ENCODE measurements around the gene HKDC1. TPM values are rescaled to one million over a fixed set of nuclear protein-coding genes. Genes with fewer than 3 reads are reported as not detected.

The HKDC1 gene
- total RNA-seq, 2 donors from 2014 or later: 0.62 to 1.6 TPM

- Mint-ChIP-seq H3K27ac (no peak overlapping the region), H3K4me1 (ENCODE audit: low read depth) (no peaks in the 10 kb centered on the region), H3K9me3 (no peaks in the 10 kb centered on the region), H3K4me3 (no peak overlapping the region), H3K36me3 (ENCODE audit: insufficient read depth in 2 of 2) (no peaks in the 10 kb centered on the region), H3K27me3 (ENCODE audit: low read depth) (no peaks in the 10 kb centered on the region)
- ATAC-seq (replicated peaks in 1 of 2) (no peak), DNase-seq (no peak)
These were observed 33.0 kb downstream of the HKDC1 start for GRCh38 chr10:69253171-69253570.

DNA sequence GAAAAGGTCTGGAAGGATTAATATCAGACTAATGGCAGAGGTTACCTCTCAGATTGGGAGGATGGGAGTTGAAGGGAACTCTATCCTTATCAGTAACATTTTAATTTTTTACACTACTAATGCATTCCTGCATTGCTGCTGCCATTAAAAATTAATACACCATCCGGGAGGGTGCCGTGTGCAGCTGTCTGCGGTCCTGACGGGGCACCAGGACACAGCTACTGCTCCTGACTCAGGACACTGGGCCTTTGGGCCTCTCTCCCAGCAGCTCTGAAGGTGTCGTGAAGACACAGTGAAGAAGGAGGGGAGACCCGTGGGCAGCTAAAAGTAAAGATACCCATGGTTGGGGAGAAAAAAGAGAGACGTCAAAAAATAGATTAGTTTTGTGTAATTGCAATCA, 34.7 kb downstream of the HKDC1 start:
- H3K27me3 Mint-ChIP-seq (ENCODE audit: low read depth): no peaks in the 10 kb centered on the region
- no peaks in the 10 kb centered on the region for H3K4me1 Mint-ChIP-seq (ENCODE audit: low read depth)
- no peaks in the 10 kb centered on the region for H3K36me3 Mint-ChIP-seq (ENCODE audit: insufficient read depth in 2 of 2)
- no peak overlapping the region for H3K4me3 Mint-ChIP-seq
- no peaks in the 10 kb centered on the region for H3K9me3 Mint-ChIP-seq
- ATAC-seq (replicated peaks in 1 of 2): no peak
- H3K27ac Mint-ChIP-seq: no peak overlapping the region
- no peak for DNase-seq

- no peaks in the 10 kb centered on the region for H3K9me3 Mint-ChIP-seq
- H3K4me3 Mint-ChIP-seq: no peak overlapping the region
- no peaks in the 10 kb centered on the region for H3K27me3 Mint-ChIP-seq (ENCODE audit: low read depth)
- H3K36me3 Mint-ChIP-seq (ENCODE audit: insufficient read depth in 2 of 2): no peaks in the 10 kb centered on the region
- H3K4me1 Mint-ChIP-seq (ENCODE audit: low read depth): peaks cover 19% of the 10 kb centered on the region
- no peak overlapping the region for H3K27ac Mint-ChIP-seq
- DNase-seq (no peak), ATAC-seq (replicated peaks in 1 of 2) (no peak)
These were observed 39.6 kb downstream of the HKDC1 start for GRCh38 chr10:69259547-69260243.

DNA sequence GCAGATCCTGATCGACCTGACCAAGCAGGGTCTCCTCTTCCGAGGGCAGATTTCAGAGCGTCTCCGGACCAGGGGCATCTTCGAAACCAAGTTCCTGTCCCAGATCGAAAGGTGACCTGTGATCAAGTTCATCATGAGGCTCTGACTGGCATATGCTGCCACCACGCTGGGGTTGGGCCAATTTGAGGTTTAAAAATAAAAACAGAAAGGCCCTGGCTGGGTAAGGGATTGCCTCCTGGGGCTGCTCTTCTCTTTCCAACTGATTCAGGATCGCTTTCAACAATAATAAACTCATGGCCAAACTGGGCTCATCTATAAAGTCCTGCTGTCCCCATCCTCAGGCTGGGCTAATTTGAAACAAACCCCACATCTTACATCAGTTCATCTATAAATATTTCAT, 41.1 kb downstream of the HKDC1 start:
- DNase-seq (no peak), ATAC-seq (replicated peaks in 1 of 2) (no peak)
- H3K27ac Mint-ChIP-seq: no peak overlapping the region
- H3K36me3 Mint-ChIP-seq (ENCODE audit: insufficient read depth in 2 of 2): no peaks in the 10 kb centered on the region
- H3K9me3 Mint-ChIP-seq: no peaks in the 10 kb centered on the region
- H3K27me3 Mint-ChIP-seq (ENCODE audit: low read depth): no peaks in the 10 kb centered on the region
- peaks cover 19% of the 10 kb centered on the region for H3K4me1 Mint-ChIP-seq (ENCODE audit: low read depth)
- no peak overlapping the region for H3K4me3 Mint-ChIP-seq

DNA sequence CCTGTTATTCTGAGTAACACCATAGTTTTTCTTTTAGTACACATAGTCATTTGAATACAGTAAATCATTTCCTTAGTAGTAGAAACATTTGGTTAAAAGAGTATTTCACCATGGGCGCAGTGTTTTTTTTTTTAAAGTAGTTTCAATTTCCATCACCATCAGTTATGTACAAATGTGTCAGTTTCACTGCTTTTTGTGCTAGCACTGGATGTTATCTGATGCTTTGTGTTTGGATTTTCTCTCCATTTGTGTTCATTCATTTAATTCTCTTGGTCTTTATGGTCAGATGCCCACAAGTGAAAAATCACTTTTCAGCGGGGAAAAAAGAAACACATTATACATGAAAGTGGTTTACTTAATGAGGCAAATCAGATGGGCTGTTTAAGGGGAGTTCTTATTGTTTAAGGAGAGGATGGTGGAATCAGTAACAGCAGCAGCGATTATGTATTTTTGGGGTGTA, 42.2 kb downstream of the HKDC1 start:
- Mint-ChIP-seq H3K4me1 (ENCODE audit: low read depth) (peaks cover 19% of the 10 kb centered on the region), H3K27ac (peak overlapping the region; percentile 58), H3K36me3 (ENCODE audit: insufficient read depth in 2 of 2) (no peaks in the 10 kb centered on the region), H3K27me3 (ENCODE audit: low read depth) (no peaks in the 10 kb centered on the region), H3K9me3 (no peaks in the 10 kb centered on the region), H3K4me3 (peak overlapping the region; percentile 16 to 61)
- ATAC-seq (replicated peaks in 1 of 2) (peak; percentile 91), DNase-seq (no peak)

DNA sequence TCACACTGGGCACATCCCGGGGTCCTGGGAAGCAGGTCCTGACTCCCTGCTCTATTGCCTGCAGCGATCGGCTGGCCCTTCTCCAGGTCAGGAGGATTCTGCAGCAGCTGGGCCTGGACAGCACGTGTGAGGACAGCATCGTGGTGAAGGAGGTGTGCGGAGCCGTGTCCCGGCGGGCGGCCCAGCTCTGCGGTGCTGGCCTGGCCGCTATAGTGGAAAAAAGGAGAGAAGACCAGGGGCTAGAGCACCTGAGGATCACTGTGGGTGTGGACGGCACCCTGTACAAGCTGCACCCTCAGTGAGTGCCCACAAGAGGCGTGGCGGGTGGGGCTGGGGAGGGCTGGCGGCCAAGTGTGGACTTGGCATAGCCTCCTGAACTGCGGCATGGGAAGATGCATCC, 45.4 kb downstream of the HKDC1 start:
- Mint-ChIP-seq H3K36me3 (ENCODE audit: insufficient read depth in 2 of 2) (no peaks in the 10 kb centered on the region), H3K9me3 (no peaks in the 10 kb centered on the region), H3K4me3 (no peak overlapping the region), H3K27ac (no peak overlapping the region), H3K4me1 (ENCODE audit: low read depth) (peaks cover 19% of the 10 kb centered on the region), H3K27me3 (ENCODE audit: low read depth) (no peaks in the 10 kb centered on the region)
- ATAC-seq (replicated peaks in 1 of 2): no peak
- DNase-seq: no peak

DNA sequence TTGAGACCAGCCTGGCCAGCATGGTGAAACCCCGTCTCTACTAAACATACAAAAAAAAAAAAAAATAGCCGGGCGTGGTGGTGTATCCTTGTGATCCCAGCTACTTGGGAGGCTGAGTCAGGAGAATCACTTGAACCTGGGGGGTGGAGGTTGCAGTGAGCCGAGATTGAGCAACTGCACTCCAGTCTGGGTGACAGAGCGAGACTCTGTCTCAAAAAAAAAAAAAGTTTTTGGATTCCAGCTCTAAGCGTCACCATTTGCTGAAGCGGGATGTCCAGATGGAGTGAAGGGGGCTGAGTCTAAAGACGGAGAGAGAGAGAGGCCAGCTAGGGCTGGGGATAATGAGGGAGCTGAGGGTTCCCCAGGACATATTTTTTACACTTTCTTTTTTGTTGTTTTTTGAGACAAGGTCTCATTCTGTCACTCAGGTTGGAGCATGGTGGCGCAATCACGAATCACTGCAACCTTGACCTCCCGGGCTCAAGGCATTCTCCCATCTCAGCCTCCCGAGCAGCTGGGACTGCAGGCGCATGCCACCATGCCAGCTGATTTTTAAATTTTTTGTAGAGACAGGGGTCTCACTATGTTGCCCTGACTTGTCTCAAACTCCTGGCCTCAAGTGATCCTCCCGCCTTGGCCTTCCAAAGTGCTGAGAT, 48.8 kb downstream of the HKDC1 start:
- H3K36me3 Mint-ChIP-seq (ENCODE audit: insufficient read depth in 2 of 2): no peaks in the 10 kb centered on the region
- H3K9me3 Mint-ChIP-seq: no peaks in the 10 kb centered on the region
- no peak overlapping the region for H3K4me3 Mint-ChIP-seq
- no peak for ATAC-seq (replicated peaks in 1 of 2)
- H3K27me3 Mint-ChIP-seq (ENCODE audit: low read depth): no peaks in the 10 kb centered on the region
- DNase-seq: no peak
- peaks cover 5% of the 10 kb centered on the region for H3K4me1 Mint-ChIP-seq (ENCODE audit: low read depth)
- no peak overlapping the region for H3K27ac Mint-ChIP-seq

- Mint-ChIP-seq H3K27ac (no peak overlapping the region), H3K27me3 (ENCODE audit: low read depth) (no peaks in the 10 kb centered on the region), H3K9me3 (no peaks in the 10 kb centered on the region), H3K36me3 (ENCODE audit: insufficient read depth in 2 of 2) (no peaks in the 10 kb centered on the region), H3K4me3 (no peak overlapping the region), H3K4me1 (ENCODE audit: low read depth) (peaks cover 5% of the 10 kb centered on the region)
- DNase-seq (no peak), ATAC-seq (replicated peaks in 1 of 2) (no peak)
These were observed 49.6 kb downstream of the HKDC1 start for GRCh38 chr10:69269761-69270160.

- no peak overlapping the region for H3K4me3 Mint-ChIP-seq
- H3K4me1 Mint-ChIP-seq (ENCODE audit: low read depth): peaks cover 5% of the 10 kb centered on the region
- H3K36me3 Mint-ChIP-seq (ENCODE audit: insufficient read depth in 2 of 2): no peaks in the 10 kb centered on the region
- H3K27ac Mint-ChIP-seq: no peak overlapping the region
- no peaks in the 10 kb centered on the region for H3K9me3 Mint-ChIP-seq
- no peaks in the 10 kb centered on the region for H3K27me3 Mint-ChIP-seq (ENCODE audit: low read depth)
- ATAC-seq (replicated peaks in 1 of 2) (no peak), DNase-seq (no peak)
These were observed 50.9 kb downstream of the HKDC1 start for GRCh38 chr10:69270990-69271389.

GRCh38 chr10:69272624-69273023, 52.5 kb downstream of the HKDC1 start:
- H3K4me3 Mint-ChIP-seq: no peak overlapping the region
- no peak for ATAC-seq (replicated peaks in 1 of 2)
- no peaks in the 10 kb centered on the region for H3K27me3 Mint-ChIP-seq (ENCODE audit: low read depth)
- H3K36me3 Mint-ChIP-seq (ENCODE audit: insufficient read depth in 2 of 2): no peaks in the 10 kb centered on the region
- no peak for DNase-seq
- H3K27ac Mint-ChIP-seq: peak overlapping the region; percentile 57
- peaks cover 5% of the 10 kb centered on the region for H3K4me1 Mint-ChIP-seq (ENCODE audit: low read depth)
- H3K9me3 Mint-ChIP-seq: no peaks in the 10 kb centered on the region

GRCh38 chr10:69275444-69275843, 55.3 kb downstream of the HKDC1 start:
- Mint-ChIP-seq H3K36me3 (ENCODE audit: insufficient read depth in 2 of 2) (no peaks in the 10 kb centered on the region), H3K27me3 (ENCODE audit: low read depth) (no peaks in the 10 kb centered on the region), H3K4me1 (ENCODE audit: low read depth) (peaks cover 5% of the 10 kb centered on the region), H3K4me3 (no peak overlapping the region), H3K9me3 (no peaks in the 10 kb centered on the region), H3K27ac (no peak overlapping the region)
- no peak for ATAC-seq (replicated peaks in 1 of 2)
- no peak for DNase-seq

GRCh38 chr10:69276503-69276902, 56.4 kb downstream of the HKDC1 start:
- Mint-ChIP-seq H3K4me3 (no peak overlapping the region), H3K27me3 (ENCODE audit: low read depth) (no peaks in the 10 kb centered on the region), H3K27ac (no peak overlapping the region), H3K36me3 (ENCODE audit: insufficient read depth in 2 of 2) (no peaks in the 10 kb centered on the region), H3K4me1 (ENCODE audit: low read depth) (no peaks in the 10 kb centered on the region), H3K9me3 (no peaks in the 10 kb centered on the region)
- no peak for ATAC-seq (replicated peaks in 1 of 2)
- DNase-seq: no peak

DNA sequence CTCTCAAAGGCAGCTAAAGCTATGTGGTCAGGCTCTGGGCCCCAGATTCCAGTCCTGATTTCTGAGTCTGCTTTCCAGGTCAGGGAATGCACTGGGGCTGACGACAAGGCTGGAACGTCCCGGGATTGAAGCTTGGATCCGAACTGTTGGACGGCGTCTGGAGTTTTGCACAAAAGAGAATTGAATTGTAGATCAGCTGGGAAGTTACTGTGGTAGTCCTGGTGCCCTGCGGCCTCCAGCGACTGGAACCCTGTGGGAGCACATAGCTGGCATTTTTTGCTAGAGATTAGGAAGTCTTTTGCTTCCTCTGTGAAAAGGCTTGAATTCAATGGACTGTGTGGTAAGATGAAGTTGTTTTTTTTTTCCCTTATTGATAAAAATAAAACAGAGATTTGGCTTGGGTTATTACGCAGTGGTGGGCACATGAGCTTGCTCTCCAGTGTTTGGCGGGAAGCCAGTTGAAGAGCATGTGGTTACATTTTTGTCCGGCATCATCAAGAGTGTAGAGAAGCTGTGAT, 58.4 kb downstream of the HKDC1 start, which contains the start of gene HK1:
TSS of gene HK1 (plus strand) at position 51 of the 518 bp plus-strand sequence.
- Mint-ChIP-seq H3K27me3 (ENCODE audit: low read depth) (peaks cover 6% of the 10 kb centered on the region), H3K4me3 (no peak within 1 kb of the TSS), H3K9me3 (no peaks in the 10 kb centered on the region), H3K36me3 (ENCODE audit: insufficient read depth in 2 of 2) (no peaks in the 10 kb centered on the region), H3K4me1 (ENCODE audit: low read depth) (no peaks in the 10 kb centered on the region), H3K27ac (no peak within 1 kb of the TSS)
- ATAC-seq (replicated peaks in 1 of 2) (no peak), DNase-seq (no peak)

Data from activated T-cell treated with anti-CD3 and anti-CD28 coated beads, Interleukin-2, amount 50 U/mL, for 72 hours (primary cell).